ENCODE measurements around the gene BPI.

GRCh38 chr20:38331814-38332213 lies 27.9 kb downstream of the BPI start:
- TF ChIP-seq CTCF (IDR thresholded peaks at IDR 0.05; ENCODE audit: low read length) (no peak), EZH2 (IDR thresholded peaks at IDR 0.05; ENCODE audit: borderline replicate concordance, low read length) (no peak)
